ENCODE data around the gene MYH1. TPM values are rescaled to one million over a fixed set of nuclear protein-coding genes. Genes with fewer than 3 reads are reported as not detected.

MYH1 gene
- total and polyA plus RNA-seq, 2 experiments from 2014 or later = 0.10 to 0.11 TPM

DNA sequence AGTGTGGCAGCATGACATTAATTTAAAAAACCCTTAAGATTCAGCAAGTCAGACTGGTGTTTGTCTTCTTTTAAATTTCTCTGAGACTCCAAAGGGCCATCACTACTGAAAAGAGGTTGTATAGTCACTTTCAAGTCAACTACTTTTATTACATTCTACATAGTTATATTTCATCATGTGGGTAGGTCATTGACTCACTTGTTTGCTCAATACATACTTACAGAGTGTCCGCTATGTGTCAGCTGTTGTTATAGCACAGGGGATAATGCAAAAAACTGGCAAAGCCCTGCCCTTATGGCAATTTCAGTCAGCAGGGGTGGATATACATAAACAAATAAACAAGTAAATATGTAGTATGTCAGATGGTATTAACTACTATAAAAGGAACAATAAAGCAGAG is 46.5 kb downstream of the MYH1 start:
- Histone ChIP-seq H3K36me3 (ENCODE audit: low read depth) (no peaks in the 10 kb centered on the region), H3K27ac (no peak overlapping the region), H3K4me2 (ENCODE audit: unreplicated experiment) (no peak overlapping the region), H3K27me3 (replicated peaks; ENCODE audit: insufficient read depth) (no peaks in the 10 kb centered on the region), H3K79me2 (ENCODE audit: insufficient read depth) (no peaks in the 10 kb centered on the region), H3K4me1 (ENCODE audit: insufficient read depth) (no peaks in the 10 kb centered on the region), H3F3A (ENCODE audit: insufficient read depth) (0 out of 2 replicates have a peak, but pooled peaks cover 5% of the 10 kb centered on the region), H3K9me3 (ENCODE audit: low read depth) (no peaks in the 10 kb centered on the region), H3K9me2 (ENCODE audit: insufficient read depth) (no peaks in the 10 kb centered on the region), H2AFZ (no peak overlapping the region), H4K20me1 (ENCODE audit: insufficient read depth) (no peaks in the 10 kb centered on the region), H3K9ac (no peak overlapping the region), H3K4me3 (no peak overlapping the region)
- peak; percentile 20 for DNase-seq
- TF ChIP-seq EZH2phosphoT487 (IDR thresholded peaks at IDR 0.05; ENCODE audit: insufficient read depth, low read depth) = no peak
- 83 to 95% methylated on average over 1 of the region's 1 CpG for WGBS, 2 experiments (ENCODE audit: low coverage in 1 of 2, low lambda C conversion rate in 2 of 2, missing lambda C conversion rate in 2 of 2)
- in situ Hi-C loops (cut with MboI) = no loop called here

DNA sequence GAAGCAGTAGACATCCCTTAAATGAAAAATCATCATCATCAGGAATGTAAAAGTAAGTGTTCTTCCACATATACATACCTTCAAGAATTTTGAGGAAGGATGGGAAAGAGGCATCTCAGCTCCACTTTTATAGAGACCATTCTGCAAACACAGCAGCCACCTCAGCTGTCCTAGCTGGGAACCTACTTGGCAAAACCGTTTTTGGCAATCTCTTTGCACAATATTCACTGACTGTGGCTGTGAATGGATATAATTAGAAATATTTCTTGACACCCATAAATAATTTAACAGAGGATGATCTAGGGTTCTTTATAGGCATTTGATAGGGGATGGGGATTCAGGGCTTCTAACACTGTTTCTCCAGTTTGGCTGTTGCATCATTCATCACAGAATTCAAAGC is 48.9 kb downstream of the MYH1 start, which contains the start of gene MYH4:
MYH4 (minus strand) TSS at position 101 of the 400 bp plus-strand sequence. CDS start 2,814 bp downstream, outside the sequence.
- H3K9me3 ChIP-seq (ENCODE audit: low read depth) = no peaks in the 10 kb centered on the region
- 4 to 5% methylated on average over 1 of the region's 1 CpG for WGBS, 2 experiments (ENCODE audit: low coverage in 1 of 2, low lambda C conversion rate in 2 of 2, missing lambda C conversion rate in 2 of 2)
- TF ChIP-seq EZH2phosphoT487 (IDR thresholded peaks at IDR 0.05; ENCODE audit: insufficient read depth, low read depth) (no peak), EZH2 (IDR thresholded peaks at IDR 0.05; ENCODE audit: insufficient read depth, poor library complexity, severe bottlenecking) (no peak)
- no peak within 1 kb of the TSS for H3K9ac ChIP-seq
- no peaks in the 10 kb centered on the region for H3K9me2 ChIP-seq (ENCODE audit: insufficient read depth)
- in situ Hi-C loops (cut with MboI) = no loop called here
- no peak for DNase-seq
- no peaks in the 10 kb centered on the region for H3K27me3 ChIP-seq (replicated peaks; ENCODE audit: insufficient read depth)
- no peaks in the 10 kb centered on the region for H3K36me3 ChIP-seq (ENCODE audit: low read depth)
- no peak within 1 kb of the TSS for H2AFZ ChIP-seq
- H3K27ac ChIP-seq = no peak within 1 kb of the TSS
- no peaks in the 10 kb centered on the region for H4K20me1 ChIP-seq (ENCODE audit: insufficient read depth)
- H3K4me3 ChIP-seq = no peak within 1 kb of the TSS
- H3K79me2 ChIP-seq (ENCODE audit: insufficient read depth) = no peaks in the 10 kb centered on the region
- H3F3A ChIP-seq (ENCODE audit: insufficient read depth) = 0 out of 2 replicates have a peak, but pooled peaks cover 5% of the 10 kb centered on the region
- no peak within 1 kb of the TSS for H3K4me2 ChIP-seq (ENCODE audit: unreplicated experiment)
- H3K4me1 ChIP-seq (ENCODE audit: insufficient read depth) = no peaks in the 10 kb centered on the region

DNA sequence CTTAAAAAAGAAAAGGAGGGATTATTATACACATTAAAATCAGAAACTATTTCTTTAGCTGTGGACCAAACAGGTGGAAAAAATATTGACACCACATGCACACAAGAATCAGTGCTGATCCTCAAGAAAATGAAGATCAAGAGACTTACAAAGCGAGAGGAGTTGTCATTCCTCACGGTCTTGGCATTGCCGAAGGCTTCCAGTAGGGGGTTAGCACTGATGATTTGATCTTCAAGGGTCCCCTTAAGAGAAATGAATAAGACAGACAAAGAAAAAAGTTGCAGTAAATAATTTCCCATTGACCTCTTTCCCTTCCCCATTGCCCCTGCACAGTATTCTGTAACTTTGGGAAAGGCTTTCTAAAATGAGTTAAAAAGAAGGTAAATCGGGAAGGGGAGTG is 54.9 kb downstream of the MYH1 start:
- Histone ChIP-seq H3K4me1 (ENCODE audit: insufficient read depth) (no peaks in the 10 kb centered on the region), H3F3A (ENCODE audit: insufficient read depth) (no peaks in the 10 kb centered on the region), H4K20me1 (ENCODE audit: insufficient read depth) (no peaks in the 10 kb centered on the region), H3K27me3 (replicated peaks; ENCODE audit: insufficient read depth) (no peaks in the 10 kb centered on the region), H2AFZ (no peak overlapping the region), H3K79me2 (ENCODE audit: insufficient read depth) (no peaks in the 10 kb centered on the region), H3K36me3 (ENCODE audit: low read depth) (no peaks in the 10 kb centered on the region), H3K4me2 (ENCODE audit: unreplicated experiment) (no peak overlapping the region), H3K9me2 (ENCODE audit: insufficient read depth) (no peaks in the 10 kb centered on the region), H3K27ac (no peak overlapping the region), H3K9ac (no peak overlapping the region), H3K4me3 (no peak overlapping the region), H3K9me3 (ENCODE audit: low read depth) (no peaks in the 10 kb centered on the region)
- in situ Hi-C loops (cut with MboI) = no loop called here
- 40 to 47% methylated on average over 4 of the region's 4 CpGs for WGBS, 2 experiments (ENCODE audit: low coverage in 1 of 2, low lambda C conversion rate in 2 of 2, missing lambda C conversion rate in 2 of 2)
- TF ChIP-seq EZH2 (IDR thresholded peaks at IDR 0.05; ENCODE audit: insufficient read depth, poor library complexity, severe bottlenecking) (no peak), EZH2phosphoT487 (IDR thresholded peaks at IDR 0.05; ENCODE audit: insufficient read depth, low read depth) (no peak)
- DNase-seq = no peak

DNA sequence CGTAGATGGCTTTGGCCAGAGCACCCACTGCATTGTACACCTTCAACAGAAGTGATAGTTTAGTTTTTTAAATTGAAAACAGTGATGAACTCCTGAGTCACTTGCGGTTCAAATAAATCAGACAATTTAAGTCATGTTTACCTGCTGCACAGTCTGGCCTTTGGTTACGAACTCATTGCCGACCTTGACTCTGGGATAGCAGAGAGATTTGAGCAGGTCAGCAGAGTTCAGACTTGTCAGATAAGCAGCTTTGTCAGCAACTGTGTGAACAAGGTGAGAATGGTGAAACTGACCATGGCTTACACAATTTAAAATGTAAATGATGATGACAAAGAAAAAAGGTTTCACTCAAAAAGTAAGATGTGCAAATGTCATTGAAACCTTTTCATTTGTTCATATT is 58.3 kb downstream of the MYH1 start:
- H3K4me1 ChIP-seq (ENCODE audit: insufficient read depth) = no peaks in the 10 kb centered on the region
- no peak overlapping the region for H3K4me3 ChIP-seq
- DNase-seq = no peak
- no peak overlapping the region for H3K4me2 ChIP-seq (ENCODE audit: unreplicated experiment)
- H3K79me2 ChIP-seq (ENCODE audit: insufficient read depth) = no peaks in the 10 kb centered on the region
- no peaks in the 10 kb centered on the region for H3K9me2 ChIP-seq (ENCODE audit: insufficient read depth)
- whole genome bisulfite sequencing, 2 experiments (ENCODE audit: low coverage in 1 of 2, low lambda C conversion rate in 2 of 2, missing lambda C conversion rate in 2 of 2) = 54 to 66% methylated on average over 4 of the region's 4 CpGs
- H3K27ac ChIP-seq = no peak overlapping the region
- H3K27me3 ChIP-seq (replicated peaks; ENCODE audit: insufficient read depth) = peaks cover 3% of the 10 kb centered on the region; the same call in 1 of the 2 replicates
- no peaks in the 10 kb centered on the region for H3F3A ChIP-seq (ENCODE audit: insufficient read depth)
- H4K20me1 ChIP-seq (ENCODE audit: insufficient read depth) = no peaks in the 10 kb centered on the region
- no peaks in the 10 kb centered on the region for H3K36me3 ChIP-seq (ENCODE audit: low read depth)
- H3K9ac ChIP-seq = no peak overlapping the region
- H3K9me3 ChIP-seq (ENCODE audit: low read depth) = no peaks in the 10 kb centered on the region
- TF ChIP-seq EZH2phosphoT487 (IDR thresholded peaks at IDR 0.05; ENCODE audit: insufficient read depth, low read depth) (no peak), EZH2 (IDR thresholded peaks at IDR 0.05; ENCODE audit: insufficient read depth, poor library complexity, severe bottlenecking) (no peak)
- no peak overlapping the region for H2AFZ ChIP-seq
- in situ Hi-C loops (cut with MboI) = no loop called here

DNA sequence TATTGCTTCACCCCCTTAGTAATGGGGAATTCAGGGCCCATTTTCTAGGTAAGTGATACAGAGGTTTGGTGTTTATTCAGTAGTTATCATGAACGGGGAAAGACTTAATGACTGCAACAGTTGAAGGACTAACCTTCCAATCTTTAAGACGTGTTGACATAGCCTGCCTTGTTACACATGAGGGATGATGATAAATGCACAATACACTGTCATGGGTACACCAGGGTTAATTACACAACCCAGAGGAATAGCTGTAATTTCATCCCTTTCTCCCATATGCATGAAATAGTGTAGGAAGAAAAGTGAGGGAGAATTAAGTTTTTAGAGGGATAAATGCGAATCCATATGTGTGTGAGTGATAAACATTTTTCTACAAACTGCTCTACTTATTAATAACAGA is 59.6 kb downstream of the MYH1 start:
- TF ChIP-seq EZH2 (IDR thresholded peaks at IDR 0.05; ENCODE audit: insufficient read depth, poor library complexity, severe bottlenecking) = no peak
- no peak for TF ChIP-seq EZH2phosphoT487 (IDR thresholded peaks at IDR 0.05; ENCODE audit: insufficient read depth, low read depth)
- Histone ChIP-seq H3K4me1 (ENCODE audit: insufficient read depth) (no peaks in the 10 kb centered on the region), H3K4me3 (no peak overlapping the region), H4K20me1 (ENCODE audit: insufficient read depth) (no peaks in the 10 kb centered on the region), H3F3A (ENCODE audit: insufficient read depth) (no peaks in the 10 kb centered on the region), H3K27me3 (replicated peaks; ENCODE audit: insufficient read depth) (peaks cover 5% of the 10 kb centered on the region; the same call in 1 of the 2 replicates), H3K4me2 (ENCODE audit: unreplicated experiment) (no peak overlapping the region), H3K27ac (no peak overlapping the region), H3K9ac (no peak overlapping the region), H3K79me2 (ENCODE audit: insufficient read depth) (no peaks in the 10 kb centered on the region), H3K9me2 (ENCODE audit: insufficient read depth) (no peaks in the 10 kb centered on the region), H3K9me3 (ENCODE audit: low read depth) (no peaks in the 10 kb centered on the region), H3K36me3 (ENCODE audit: low read depth) (no peaks in the 10 kb centered on the region), H2AFZ (no peak overlapping the region)
- WGBS, 2 experiments (ENCODE audit: low coverage in 1 of 2, low lambda C conversion rate in 2 of 2, missing lambda C conversion rate in 2 of 2) = 7 to 10% methylated on average over 3 of the region's 3 CpGs
- in situ Hi-C loops (cut with MboI) = no loop called here
- no peak for DNase-seq

Data from GM23248 (cell line).